IMR-90 (cell line): ENCODE results near the gene USB1. TPM values are rescaled to one million over a fixed set of nuclear protein-coding genes. Genes with fewer than 3 reads are reported as not detected.

Source experiments
- ATAC-seq: fragments of 200-7000 bp; cut with Tn5 transposase; 2 replicates; pipeline ENCODE4 v1.9.1; 2020; ENCODE audit warnings: low read depth, mild to moderate bottlenecking, moderate library complexity
- BruUV-seq: library from RNA; stranded (reverse); fragments of 400-500 nt; replicated peaks from 2 replicates; lab custom pipeline; 2021; lab: Mats Ljungman, UMichigan
- CTCF ChIA-PET: fragments of 300-600 bp; formaldehyde crosslinking; extraction: SDS; loops from one replicate; lab custom pipeline; 2021; ENCODE audit warnings: antibody characterized with exemption; lab: Yijun Ruan, JAX
- POLR2A ChIA-PET: fragments of 300-600 bp; sonication (Branson Sonifier 250); formaldehyde crosslinking; loops from one replicate; lab custom pipeline; 2022; ENCODE audit warnings: antibody characterized with exemption; ENCODE audit not compliant: unreplicated experiment; lab: Charles Lee
- DNase-seq: peaks from one replicate; pipeline ENCODE4 v3.0.0; 2013
- H2AFZ ChIP-seq: replicated peaks from 2 replicates; pipeline ENCODE3; 2013; ENCODE audit warnings: low read length, mild to moderate bottlenecking; ENCODE audit not compliant: poor library complexity
- H2AK5ac ChIP-seq: 2 replicates; pipeline ENCODE4 v1.6.1; 2013; ENCODE audit warnings: low read depth, low read length, inconsistent platforms
- H2AK9ac ChIP-seq: replicated peaks from 2 replicates; pipeline ENCODE3; 2013; ENCODE audit warnings: mild to moderate bottlenecking, low read depth, low read length, moderate library complexity; ENCODE audit not compliant: poor library complexity
- H2BK120ac ChIP-seq: 2 replicates; pipeline ENCODE4 v1.6.1; 2013; ENCODE audit warnings: low read depth, low read length, inconsistent platforms
- H2BK15ac ChIP-seq: 3 replicates; pipeline ENCODE4 v1.6.1; 2013; ENCODE audit warnings: low read depth, low read length, inconsistent platforms
- H2BK20ac ChIP-seq: 2 replicates; pipeline ENCODE4 v1.6.1; 2013; ENCODE audit warnings: low read depth, mild to moderate bottlenecking, inconsistent platforms, low read length, moderate library complexity
- H2BK5ac ChIP-seq: 2 replicates; pipeline ENCODE4 v1.6.1; 2013; ENCODE audit warnings: mild to moderate bottlenecking, low read depth, low read length, inconsistent platforms; ENCODE audit not compliant: poor library complexity, severe bottlenecking
- H3K14ac ChIP-seq: replicated peaks from 2 replicates; pipeline ENCODE4 v1.6.1; 2013; ENCODE audit warnings: low read depth, low read length, inconsistent platforms
- H3K18ac ChIP-seq: 2 replicates; pipeline ENCODE4 v1.6.1; 2013; ENCODE audit warnings: low read depth, low read length, control low read depth
- H3K23ac ChIP-seq: 2 replicates; pipeline ENCODE4 v1.6.1; 2013; ENCODE audit warnings: low read depth, low read length, inconsistent platforms
- H3K27ac ChIP-seq: 2 replicates; pipeline ENCODE4 v1.5.1; 2013; ENCODE audit warnings: mild to moderate bottlenecking, control low read depth, low read length; ENCODE audit not compliant: insufficient read depth
- H3K27me3 ChIP-seq: 2 replicates; pipeline ENCODE4 v1.6.1; 2013; ENCODE audit warnings: low read length; ENCODE audit not compliant: control insufficient read depth, insufficient read depth
- H3K36me3 ChIP-seq: 2 replicates; pipeline ENCODE4 v1.6.1; 2013; ENCODE audit warnings: low read length, mixed read lengths; ENCODE audit not compliant: control insufficient read depth, insufficient read depth
- H3K4ac ChIP-seq: 2 replicates; pipeline ENCODE4 v1.6.1; 2013; ENCODE audit warnings: low read depth, low read length, inconsistent platforms
- H3K4me1 ChIP-seq: 2 replicates; pipeline ENCODE4 v1.6.1; 2013; ENCODE audit warnings: low read length, mixed read lengths; ENCODE audit not compliant: control insufficient read depth, insufficient read depth
- H3K4me2 ChIP-seq: 2 replicates; pipeline ENCODE4 v1.6.1; 2013; ENCODE audit warnings: low read depth, mild to moderate bottlenecking, control low read depth, low read length, moderate library complexity
- H3K4me3 ChIP-seq: 2 replicates; pipeline ENCODE4 v1.5.1; 2013; ENCODE audit warnings: low read depth, mild to moderate bottlenecking, control low read depth, low read length, moderate library complexity; ENCODE audit not compliant: insufficient read depth
- H3K56ac ChIP-seq: 2 replicates; pipeline ENCODE4 v1.6.1; 2013; ENCODE audit warnings: low read length, inconsistent platforms; ENCODE audit not compliant: insufficient read depth; ENCODE audit errors: extremely low read depth
- H3K79me1 ChIP-seq, 2 experiments: 2 replicates each; pipeline ENCODE4 v1.6.1; 2013; ENCODE audit warnings: low read length in 2 of 2, inconsistent platforms in 1 of 2, low read depth in 1 of 2
- H3K9ac ChIP-seq: 2 replicates; pipeline ENCODE4 v1.6.1; 2013; ENCODE audit warnings: low read depth, low read length, control low read depth
- H3K9me1 ChIP-seq: 2 replicates; pipeline ENCODE4 v1.6.1; 2013; ENCODE audit warnings: low read length, inconsistent platforms; ENCODE audit not compliant: insufficient read depth
- H3K9me3 ChIP-seq: 2 replicates; pipeline ENCODE4 v1.6.1; 2013; ENCODE audit warnings: low read length; ENCODE audit not compliant: control insufficient read depth, insufficient read depth
- H4K20me1 ChIP-seq: 2 replicates; pipeline ENCODE4 v1.6.1; 2013; ENCODE audit warnings: low read length, inconsistent platforms; ENCODE audit not compliant: insufficient read depth
- H4K5ac ChIP-seq: 2 replicates; pipeline ENCODE4 v1.6.1; 2013; ENCODE audit warnings: mild to moderate bottlenecking, low read depth, low read length, control low read depth
- H4K8ac ChIP-seq, 2 experiments: 2 replicates each; pipeline ENCODE4 v1.6.1; 2013; ENCODE audit warnings: low read depth in 2 of 2, low read length in 2 of 2, control low read depth in 1 of 2, inconsistent platforms in 1 of 2
- H4K91ac ChIP-seq: 2 replicates; pipeline ENCODE4 v1.6.1; 2013; ENCODE audit warnings: low read depth, low read length, inconsistent platforms; ENCODE audit not compliant: insufficient read depth
- BHLHE40 ChIP-seq: fragments of 150-350 bp; IDR thresholded peaks from 2 replicates; pipeline ENCODE4 v1.6.1; 2016; ENCODE audit warnings: mild to moderate bottlenecking, low read depth, low read length
- CEBPB ChIP-seq: IDR thresholded peaks from 2 replicates; pipeline ENCODE4 v1.6.1; 2012; ENCODE audit warnings: low read depth, low read length, improper control_type of control experiment
- ELK1 ChIP-seq: fragments of 150-350 bp; IDR thresholded peaks from 2 replicates; pipeline ENCODE4 v1.6.1; 2016; ENCODE audit warnings: low read depth, mild to moderate bottlenecking, low read length, moderate library complexity, borderline replicate concordance
- FOS ChIP-seq: fragments of 150-350 bp; IDR thresholded peaks from 2 replicates; pipeline ENCODE4 v1.6.1; 2016; ENCODE audit warnings: low read depth, low read length
- MAFK ChIP-seq: IDR thresholded peaks from 2 replicates; pipeline ENCODE4 v1.6.1; 2012; ENCODE audit warnings: low read depth, low read length, improper control_type of control experiment
- MXI1 ChIP-seq: IDR thresholded peaks from 2 replicates; pipeline ENCODE4 v1.6.1; 2012; ENCODE audit warnings: low read depth, mild to moderate bottlenecking, low read length, moderate library complexity, borderline replicate concordance
- NFE2L2 ChIP-seq: fragments of 150-350 bp; IDR thresholded peaks from 2 replicates; pipeline ENCODE4 v1.6.1; 2016; ENCODE audit warnings: low read depth, mild to moderate bottlenecking, low read length
- RAD21 ChIP-seq: IDR thresholded peaks from 2 replicates; pipeline ENCODE4 v1.6.1; 2012; ENCODE audit warnings: low read length, improper control_type of control experiment
- RFX5 ChIP-seq: IDR thresholded peaks from 2 replicates; pipeline ENCODE4 v1.8.0; 2012; ENCODE audit warnings: low read depth, mild to moderate bottlenecking, low read length, moderate library complexity
- SMC3 ChIP-seq: fragments of 150-350 bp; IDR thresholded peaks from 2 replicates; pipeline ENCODE4 v1.6.1; 2016; ENCODE audit warnings: low read depth, mild to moderate bottlenecking, antibody characterized with exemption, low read length, moderate library complexity
- USF2 ChIP-seq: fragments of 150-350 bp; IDR thresholded peaks from 2 replicates; pipeline ENCODE4 v1.6.1; 2017; ENCODE audit warnings: mild to moderate bottlenecking, antibody characterized with exemption, low read length, low read depth
- WGBS, 2 experiments: methylation state at CpG; one replicate each; pipeline versions ENCODE4 v1.1.5 to v1.1.7; 2013; ENCODE audit warnings: missing lambda C conversion rate in 2 of 2; ENCODE audit not compliant: insufficient read length in 1 of 2; ENCODE audit errors: extremely low coverage in 2 of 2; 5-methylcytosine and 5-hydroxymethylcytosine counted together
- dilution Hi-C: fragments of 300-500 bp; cut with HindIII; formaldehyde crosslinking; loops from one replicate; pipeline ENCODE4 v1.14.3; 2018; ENCODE audit warnings: low sequenced_read_pairs; ENCODE audit not compliant: unreplicated experiment
- in situ Hi-C: fragments of 300-500 bp; cut with MboI; formaldehyde crosslinking; loops from 3 replicates; pipeline ENCODE4 v1.14.3; 2019; ENCODE audit warnings: low sequenced_read_pairs, inconsistent platforms, mixed read lengths
- intact Hi-C: fragments of 100-400 bp; cut with micrococcal nuclease; formaldehyde crosslinking; loops from 2 replicates; pipeline ENCODE4 v1.10.0; 2022
- polyA plus RNA-seq, 3 experiments: library from polyadenylated mRNA; depleted of rRNA; stranded (reverse); fragments of >200 nt; gene quantifications; 2 replicates each; pipeline ENCODE4 v1.2.3, GENCODE V29; 2012; ENCODE audit warnings: low replicate concordance in 1 of 3
- total RNA-seq: library from RNA; depleted of rRNA; stranded (reverse); fragments of >200 nt; gene quantifications from 2 replicates; pipeline ENCODE4 v1.2.3, GENCODE V29; 2012

USB1 gene
- total and polyA plus RNA-seq, 2 of the 4 experiments (the other 2 are of a cell fraction) = 45.9 to 94.9 TPM

- H3K4me1 ChIP-seq = peaks cover 8% of the 10 kb centered on the region; the same call in 1 of the 2 replicates
- H3K79me1 ChIP-seq = peaks cover 9 to 48% of the 10 kb centered on the region in 2 experiments; a peak in 3 of 4 replicates
- H3K27ac ChIP-seq = no peak overlapping the region
- H4K5ac ChIP-seq = no peak overlapping the region
- no peaks in the 10 kb centered on the region for H3K27me3 ChIP-seq
- CTCF ChIA-PET = no interaction called here
- H2AK9ac ChIP-seq = no peak overlapping the region
- no peak overlapping the region for H2BK120ac ChIP-seq
- H2BK20ac ChIP-seq = no peak overlapping the region
- in situ Hi-C loops = no loop called here
- no peak overlapping the region for H3K23ac ChIP-seq
- dilution Hi-C loops = no loop called here
- POLR2A ChIA-PET = no interaction called here
- no peak overlapping the region for H2BK15ac ChIP-seq
- H3K9ac ChIP-seq = no peak overlapping the region
- H3K9me1 ChIP-seq = peaks cover 5% of the 10 kb centered on the region; the same call in 1 of the 2 replicates
- H3K4me2 ChIP-seq = no peak overlapping the region
- intact Hi-C loops = no loop called here
- WGBS, 2 experiments = 95% methylated on average over 58 of the region's 62 CpGs; no CpG with 5 or more reads in 1 of the 2 experiments
- H4K8ac ChIP-seq = no peak overlapping the region
- peaks cover 34% of the 10 kb centered on the region; the same call in 1 of the 2 replicates for H3K36me3 ChIP-seq
- DNase-seq (no peak), ATAC-seq (no peak)
- H3K4me3 ChIP-seq = no peak overlapping the region
- no peak overlapping the region for H3K56ac ChIP-seq
- no peaks in the 10 kb centered on the region for H3K9me3 ChIP-seq
- no peak overlapping the region for H2AK5ac ChIP-seq
- H2AFZ ChIP-seq = no peak overlapping the region
- H4K20me1 ChIP-seq = peaks cover 23% of the 10 kb centered on the region
- no peak overlapping the region for H3K4ac ChIP-seq
- no peak overlapping the region for H4K91ac ChIP-seq
- no peak for TF ChIP-seq SMC3
- TF ChIP-seq USF2 = no peak
- TF ChIP-seq RAD21 = no peak
- no peak for TF ChIP-seq RFX5
- no peak for TF ChIP-seq MXI1
- no peak for TF ChIP-seq BHLHE40
- no peak for TF ChIP-seq CEBPB
- no peak for TF ChIP-seq FOS
- TF ChIP-seq MAFK = no peak
- no peak for TF ChIP-seq NFE2L2
- no peak for TF ChIP-seq ELK1
- no TSS peak for BruUV-seq
- no peak overlapping the region for H2BK5ac ChIP-seq
- no peak overlapping the region for H3K14ac ChIP-seq
- no peak overlapping the region for H3K18ac ChIP-seq
Measured at GRCh38 chr16:57996406-57997175, 4.6 kb upstream of the USB1 start.
